Stimulated activated naive CD8-positive, alpha-beta T cell treated with anti-CD3 and anti-CD28 coated beads, Interleukin-15, Interleukin-2, amounts not matched to agents 100 ng/mL and 50 ng/mL, for 24 hours (primary cell): ENCODE data around the gene GPR3.
"Not testable (repeated sequence)": the region's sequence is repeated elsewhere in the genome, so short reads cannot be mapped to it uniquely, and the experiment has no call there.

Source experiments
- H3K27ac Mint-ChIP-seq: one replicate; pipeline ENCODE4 v1.8.0; 2021; ENCODE audit warnings: mild to moderate bottlenecking, mixed read lengths
- H3K27me3 Mint-ChIP-seq: one replicate; pipeline ENCODE4 v1.8.0; 2021; ENCODE audit warnings: mixed read lengths
- H3K36me3 Mint-ChIP-seq: one replicate; pipeline ENCODE4 v1.8.0; 2021; ENCODE audit warnings: low read depth, mixed read lengths
- H3K4me1 Mint-ChIP-seq: one replicate; pipeline ENCODE4 v1.8.0; 2021; ENCODE audit warnings: low read depth, mixed read lengths
- H3K4me3 Mint-ChIP-seq: one replicate; pipeline ENCODE4 v1.8.0; 2021; ENCODE audit warnings: mild to moderate bottlenecking, mixed read lengths
- H3K9me3 Mint-ChIP-seq: one replicate; pipeline ENCODE4 v1.8.0; 2021; ENCODE audit warnings: mixed read lengths

Gene GPR3

DNA sequence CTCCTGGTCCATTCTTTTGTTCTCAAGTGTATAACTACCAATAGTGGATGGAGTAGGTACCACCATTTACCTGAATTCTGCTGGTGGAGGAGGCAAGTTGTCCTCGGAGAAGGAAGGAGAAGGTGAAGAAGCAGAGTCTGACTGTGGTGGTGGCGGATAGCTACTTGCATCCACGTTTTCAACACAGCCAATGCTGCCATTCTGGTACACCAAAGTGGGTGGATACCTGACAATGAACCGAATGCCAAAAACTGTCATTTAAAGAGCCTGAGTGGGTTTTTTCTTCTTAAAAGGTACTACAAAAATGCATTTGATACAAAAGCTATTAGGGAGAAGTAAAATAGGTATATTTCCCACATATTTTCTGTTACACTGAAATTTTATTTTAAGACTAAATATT is 20.1 kb downstream of the GPR3 start:
- H3K36me3 Mint-ChIP-seq = peaks cover 66% of the 10 kb centered on the region
- no peak overlapping the region for H3K27ac Mint-ChIP-seq
- H3K4me3 Mint-ChIP-seq = no peak overlapping the region

DNA sequence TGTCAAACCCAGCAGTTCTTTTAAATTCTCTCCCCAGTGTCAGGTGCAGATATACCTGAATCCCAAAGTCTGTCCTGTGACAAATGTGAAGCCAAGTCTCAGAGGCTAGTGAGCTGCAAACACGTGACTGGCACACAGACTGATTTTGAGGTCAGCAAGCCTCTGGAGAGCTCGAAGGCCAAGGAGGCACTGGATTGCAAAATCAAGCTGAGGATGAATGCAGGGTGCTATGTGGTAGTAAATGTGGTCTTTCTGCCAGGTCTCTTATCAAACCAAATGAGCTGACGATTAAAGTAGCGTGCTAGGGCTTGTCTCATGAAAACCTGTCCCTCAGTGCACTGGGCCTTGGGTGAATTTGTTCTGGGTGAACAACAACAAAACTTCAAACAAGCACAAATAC is 20.6 kb downstream of the GPR3 start:
- no peak overlapping the region for H3K27ac Mint-ChIP-seq
- H3K36me3 Mint-ChIP-seq = peaks cover 69% of the 10 kb centered on the region

More for the DNA sequence above, 20.1 kb downstream of the GPR3 start:
- H3K4me1 Mint-ChIP-seq = peaks cover 17% of the 10 kb centered on the region
- H3K27me3 Mint-ChIP-seq = no peaks in the 10 kb centered on the region
- no peaks in the 10 kb centered on the region for H3K9me3 Mint-ChIP-seq

DNA sequence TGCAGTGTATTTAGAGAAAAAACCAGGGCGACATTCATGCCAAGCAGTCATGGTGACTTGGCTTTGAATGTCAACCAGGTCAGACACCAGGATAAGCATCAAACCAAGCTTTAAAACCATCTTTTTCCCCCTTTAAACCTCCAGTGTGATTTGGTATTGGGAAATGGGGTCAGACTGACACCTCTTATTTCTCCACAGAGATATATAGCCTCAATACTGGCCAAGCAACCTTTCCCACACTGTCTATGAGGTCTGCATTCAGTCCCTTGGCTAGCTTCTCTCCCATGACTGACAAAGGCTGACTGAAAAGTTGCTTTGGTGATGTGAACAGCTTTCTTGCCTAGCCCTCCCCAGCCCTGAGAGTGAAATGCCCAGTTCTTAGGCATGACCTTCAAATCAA is 21.7 kb downstream of the GPR3 start:
- Mint-ChIP-seq H3K27ac (no peak overlapping the region), H3K4me3 (no peak overlapping the region), H3K27me3 (no peaks in the 10 kb centered on the region), H3K9me3 (no peaks in the 10 kb centered on the region), H3K36me3 (peaks cover 80% of the 10 kb centered on the region), H3K4me1 (peaks cover 33% of the 10 kb centered on the region)

More for the DNA sequence above, 20.6 kb downstream of the GPR3 start:
- peaks cover 22% of the 10 kb centered on the region for H3K4me1 Mint-ChIP-seq
- H3K27me3 Mint-ChIP-seq = no peaks in the 10 kb centered on the region
- H3K9me3 Mint-ChIP-seq = no peaks in the 10 kb centered on the region
- no peak overlapping the region for H3K4me3 Mint-ChIP-seq

DNA sequence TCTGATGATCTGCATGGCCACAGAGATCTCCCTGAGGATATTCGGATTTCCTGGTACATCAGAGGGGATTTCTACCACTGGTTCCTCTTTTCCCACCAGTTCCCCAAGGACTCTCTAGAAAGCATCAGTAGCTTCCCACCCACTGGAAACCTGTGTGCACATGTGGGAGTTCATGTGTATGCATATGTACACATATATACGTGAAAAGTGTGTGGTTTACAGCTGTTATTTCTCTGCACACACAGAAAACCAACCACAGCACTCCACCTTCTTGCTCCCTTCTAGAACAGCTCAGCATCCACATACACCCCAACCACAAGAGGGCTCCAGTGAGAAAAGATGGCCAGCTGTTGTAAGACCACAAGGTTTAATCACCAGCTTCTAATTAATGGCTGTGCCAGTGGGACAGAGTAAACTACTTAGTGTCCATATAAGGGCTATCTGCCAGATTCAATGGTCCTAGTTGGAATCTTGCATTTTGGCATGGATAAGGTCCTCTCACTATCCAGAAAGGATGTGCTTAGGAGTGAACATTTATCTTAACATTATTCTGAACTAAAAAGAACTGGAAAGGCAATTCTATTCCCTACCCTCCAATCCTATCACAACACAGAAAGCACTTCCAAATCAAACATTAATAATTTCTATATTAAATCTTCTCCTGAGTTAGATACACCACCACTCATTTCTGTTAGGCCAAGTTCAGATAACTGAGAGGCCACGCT is 24.1 kb downstream of the GPR3 start:
- no peaks in the 10 kb centered on the region for H3K27me3 Mint-ChIP-seq
- H3K9me3 Mint-ChIP-seq = no peaks in the 10 kb centered on the region
- H3K27ac Mint-ChIP-seq = peak overlapping the region; percentile 34
- peaks cover 68% of the 10 kb centered on the region for H3K36me3 Mint-ChIP-seq
- peaks cover 47% of the 10 kb centered on the region for H3K4me1 Mint-ChIP-seq
- H3K4me3 Mint-ChIP-seq = no peak overlapping the region

DNA sequence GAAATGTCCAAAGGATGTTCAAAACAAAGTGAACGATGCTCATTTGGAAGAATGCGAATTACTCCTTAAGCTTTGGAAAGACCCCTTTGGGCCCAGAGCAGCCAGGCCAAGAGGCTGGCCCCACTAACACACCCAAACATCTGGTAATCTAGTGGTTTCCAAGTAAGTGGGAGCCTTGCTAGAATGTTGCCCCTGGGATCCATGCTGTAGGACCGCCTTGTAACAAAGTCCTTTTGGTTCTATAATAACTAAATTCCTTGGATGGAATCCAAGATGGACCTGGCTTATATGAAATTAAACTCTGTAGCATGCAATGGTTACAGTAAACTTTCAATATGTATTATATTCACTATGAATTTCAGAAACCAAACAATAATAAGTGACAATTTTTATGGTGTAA is 25.3 kb downstream of the GPR3 start:
- H3K4me3 Mint-ChIP-seq = no peak overlapping the region
- peaks cover 68% of the 10 kb centered on the region for H3K36me3 Mint-ChIP-seq
- peaks cover 57% of the 10 kb centered on the region for H3K4me1 Mint-ChIP-seq
- H3K27ac Mint-ChIP-seq = peak overlapping the region; percentile 84
- no peaks in the 10 kb centered on the region for H3K9me3 Mint-ChIP-seq
- H3K27me3 Mint-ChIP-seq = no peaks in the 10 kb centered on the region

DNA sequence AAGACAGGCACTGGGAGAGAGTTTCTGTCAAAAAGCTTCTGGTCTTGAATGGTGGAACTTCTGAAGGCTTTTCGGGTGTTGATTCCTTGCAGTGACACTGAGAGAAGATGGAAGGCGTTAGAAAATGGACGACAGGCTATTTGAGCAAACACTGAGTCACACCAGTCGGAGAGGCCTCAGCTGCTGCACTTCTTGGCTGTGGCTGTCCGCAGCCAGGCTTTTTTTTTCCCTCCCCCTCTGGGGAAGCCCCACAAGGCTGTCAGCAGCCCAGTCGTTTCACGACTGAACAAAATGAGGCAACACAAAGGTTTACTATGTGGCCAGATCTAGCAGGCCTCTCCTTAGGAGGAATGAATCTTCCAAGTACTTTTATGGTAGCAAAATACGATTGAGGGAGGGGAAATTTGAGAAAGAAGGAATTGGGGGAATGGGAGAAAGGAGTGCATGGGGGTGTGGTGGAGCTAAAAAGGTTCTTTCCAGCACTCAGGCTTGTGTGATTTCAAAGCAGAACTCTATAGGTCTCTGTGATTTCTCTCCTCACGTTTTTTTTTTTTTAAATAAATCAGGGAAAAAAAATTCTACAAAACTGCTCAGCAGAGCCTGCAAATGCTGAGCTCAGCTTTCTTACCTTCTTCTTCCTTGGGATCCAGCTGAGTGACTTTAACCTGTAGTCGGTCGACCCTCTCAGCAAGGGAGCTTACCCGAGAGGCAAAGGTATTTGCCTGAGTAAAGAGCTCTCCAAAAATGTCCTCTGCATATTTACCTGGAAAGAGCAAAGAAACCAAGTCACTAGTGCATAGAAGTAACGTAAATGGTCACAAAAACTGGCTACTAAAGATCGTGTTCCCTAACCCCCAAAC is 26.1 kb downstream of the GPR3 start:
- H3K4me1 Mint-ChIP-seq = peaks cover 62% of the 10 kb centered on the region
- H3K9me3 Mint-ChIP-seq = no peaks in the 10 kb centered on the region
- peak overlapping the region; percentile 37 for H3K4me3 Mint-ChIP-seq
- no peaks in the 10 kb centered on the region for H3K27me3 Mint-ChIP-seq
- H3K27ac Mint-ChIP-seq = peak overlapping the region; percentile 84
- H3K36me3 Mint-ChIP-seq = peaks cover 60% of the 10 kb centered on the region

DNA sequence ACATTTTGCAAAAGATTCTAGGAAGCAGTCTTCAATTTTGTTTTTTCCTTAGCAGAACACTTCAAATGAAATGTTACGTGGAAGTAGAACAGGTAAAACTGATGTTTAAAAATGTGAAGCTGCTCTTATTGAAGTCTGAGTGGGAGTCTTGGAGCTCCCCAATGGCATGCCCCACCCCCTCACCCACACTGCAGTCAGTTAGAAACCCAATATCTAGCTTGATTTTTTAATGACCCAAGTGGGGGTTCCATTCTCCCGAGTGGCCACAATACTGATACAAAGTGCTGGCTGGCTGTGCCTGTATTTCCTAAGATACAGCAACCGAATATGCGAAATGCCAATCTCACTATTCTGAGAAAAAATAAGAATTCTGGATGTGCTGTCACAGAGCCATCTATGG is 31.3 kb downstream of the GPR3 start:
- Mint-ChIP-seq H3K36me3 (peaks cover 35% of the 10 kb centered on the region), H3K27ac (peak overlapping the region; percentile 0), H3K9me3 (no peaks in the 10 kb centered on the region), H3K4me3 (no peak overlapping the region), H3K27me3 (no peaks in the 10 kb centered on the region), H3K4me1 (peaks cover 74% of the 10 kb centered on the region)

DNA sequence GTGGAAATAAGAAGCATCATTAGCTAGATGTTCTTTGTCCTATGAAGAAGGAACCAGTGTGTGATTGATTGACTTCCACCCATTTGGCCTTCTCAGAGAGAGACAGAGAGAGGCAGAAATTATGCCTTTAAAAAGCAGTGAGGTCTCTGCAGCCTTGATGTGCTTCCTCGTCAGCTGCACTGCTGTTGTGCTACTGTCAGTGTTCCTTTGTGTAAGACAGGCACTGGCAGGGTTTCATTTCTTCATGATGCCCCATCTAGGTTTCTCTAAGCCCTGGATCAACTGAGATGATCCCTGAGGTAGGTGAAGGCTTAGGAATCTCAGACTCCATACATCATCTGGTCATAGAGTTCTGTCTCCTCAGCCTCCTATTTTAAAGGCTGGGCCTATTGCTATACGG is 34.9 kb downstream of the GPR3 start:
- H3K27ac Mint-ChIP-seq = peak overlapping the region; percentile 92
- no peaks in the 10 kb centered on the region for H3K27me3 Mint-ChIP-seq
- no peaks in the 10 kb centered on the region for H3K9me3 Mint-ChIP-seq
- peak overlapping the region; percentile 20 for H3K4me3 Mint-ChIP-seq
- H3K36me3 Mint-ChIP-seq = peaks cover 31% of the 10 kb centered on the region
- peaks cover 85% of the 10 kb centered on the region for H3K4me1 Mint-ChIP-seq

DNA sequence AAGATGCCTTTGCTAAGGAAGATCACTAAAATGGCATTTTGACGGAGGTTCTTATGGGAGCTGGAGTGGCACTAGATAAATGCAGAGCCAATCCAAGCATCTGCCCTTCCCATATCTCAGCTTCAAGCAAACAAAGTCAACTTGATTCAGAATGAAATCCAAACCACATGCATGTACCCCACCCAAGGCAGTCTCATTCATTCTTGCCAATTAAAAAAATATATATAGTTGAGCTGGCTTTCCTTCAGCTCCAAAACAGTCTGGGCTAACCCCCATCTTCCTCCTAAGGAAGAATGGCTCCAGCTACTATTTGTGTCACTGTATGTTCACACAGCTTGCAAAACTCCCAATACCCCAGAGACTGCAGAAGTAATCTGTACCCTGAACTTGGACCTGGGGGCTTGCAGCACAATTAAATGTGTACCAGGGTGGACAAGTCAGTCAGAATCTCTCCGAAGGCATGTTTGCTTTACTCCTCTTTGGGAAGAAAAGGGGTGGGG is 35.4 kb downstream of the GPR3 start:
- peaks cover 82% of the 10 kb centered on the region for H3K4me1 Mint-ChIP-seq
- H3K36me3 Mint-ChIP-seq = peaks cover 28% of the 10 kb centered on the region
- no peaks in the 10 kb centered on the region for H3K9me3 Mint-ChIP-seq
- H3K27me3 Mint-ChIP-seq = no peaks in the 10 kb centered on the region
- H3K4me3 Mint-ChIP-seq = peak overlapping the region; percentile 81
- peak overlapping the region; percentile 92 for H3K27ac Mint-ChIP-seq

DNA sequence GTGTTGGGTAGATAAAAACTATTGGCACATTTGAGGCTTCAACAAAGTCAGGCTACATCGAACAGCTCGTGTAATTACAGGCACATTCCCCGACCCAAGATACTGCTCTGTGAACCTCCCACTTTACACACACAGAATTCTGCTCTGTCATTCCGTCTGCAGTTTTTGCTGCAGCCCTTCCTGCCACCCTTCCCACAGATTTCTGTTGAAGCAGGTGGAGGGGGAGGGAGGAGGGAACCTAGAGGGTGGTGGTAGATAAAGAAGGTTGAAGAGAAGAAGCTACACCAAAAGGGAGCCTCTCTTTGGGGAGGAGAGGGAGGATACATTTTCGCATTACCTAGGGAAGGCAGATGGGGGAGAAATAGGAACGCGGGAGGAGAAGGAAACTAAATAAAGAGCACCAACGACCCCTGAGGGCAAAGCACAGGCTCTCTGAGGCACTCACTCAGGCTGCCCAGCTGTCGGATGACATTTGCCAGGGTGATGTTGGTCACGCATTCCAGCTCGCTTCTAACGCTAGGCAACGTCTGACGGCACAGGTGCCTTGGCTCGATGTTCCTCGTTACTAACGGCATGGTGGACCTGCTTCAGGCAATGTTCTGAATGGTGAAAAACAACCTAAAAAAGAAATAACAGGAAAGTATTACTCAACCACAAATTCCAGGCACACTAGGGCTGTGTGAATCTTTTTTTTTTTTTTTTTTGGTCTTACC is 36.0 kb downstream of the GPR3 start:
- H3K27ac Mint-ChIP-seq = peak overlapping the region; percentile 92
- peaks cover 28% of the 10 kb centered on the region for H3K36me3 Mint-ChIP-seq
- no peaks in the 10 kb centered on the region for H3K9me3 Mint-ChIP-seq

DNA sequence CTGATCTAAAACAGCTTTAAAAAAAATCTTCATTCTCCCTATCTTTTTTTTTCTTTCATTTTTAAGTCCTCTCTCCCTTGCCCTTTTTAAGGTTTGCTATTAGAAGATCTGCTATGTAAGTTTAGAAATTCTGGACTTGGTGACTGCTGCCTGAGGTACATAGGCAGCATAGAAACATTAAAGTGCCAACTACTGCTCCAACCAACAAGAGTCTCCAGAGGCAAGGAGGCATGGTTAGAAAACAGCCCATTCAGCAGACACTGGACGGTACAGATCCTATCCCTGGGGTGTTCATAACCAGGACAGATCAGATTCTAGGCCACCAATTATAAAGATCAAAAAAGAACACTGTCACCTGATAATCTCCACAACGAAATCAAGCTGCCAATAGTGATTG is 36.6 kb downstream of the GPR3 start:
- Mint-ChIP-seq H3K27me3 (no peaks in the 10 kb centered on the region), H3K4me1 (peaks cover 85% of the 10 kb centered on the region), H3K27ac (peak overlapping the region; percentile 92), H3K36me3 (peaks cover 28% of the 10 kb centered on the region), H3K4me3 (peak overlapping the region; percentile 81), H3K9me3 (no peaks in the 10 kb centered on the region)

More for the DNA sequence above, 36.0 kb downstream of the GPR3 start:
- Mint-ChIP-seq H3K4me3 (peak overlapping the region; percentile 81), H3K4me1 (peaks cover 85% of the 10 kb centered on the region), H3K27me3 (no peaks in the 10 kb centered on the region)

DNA sequence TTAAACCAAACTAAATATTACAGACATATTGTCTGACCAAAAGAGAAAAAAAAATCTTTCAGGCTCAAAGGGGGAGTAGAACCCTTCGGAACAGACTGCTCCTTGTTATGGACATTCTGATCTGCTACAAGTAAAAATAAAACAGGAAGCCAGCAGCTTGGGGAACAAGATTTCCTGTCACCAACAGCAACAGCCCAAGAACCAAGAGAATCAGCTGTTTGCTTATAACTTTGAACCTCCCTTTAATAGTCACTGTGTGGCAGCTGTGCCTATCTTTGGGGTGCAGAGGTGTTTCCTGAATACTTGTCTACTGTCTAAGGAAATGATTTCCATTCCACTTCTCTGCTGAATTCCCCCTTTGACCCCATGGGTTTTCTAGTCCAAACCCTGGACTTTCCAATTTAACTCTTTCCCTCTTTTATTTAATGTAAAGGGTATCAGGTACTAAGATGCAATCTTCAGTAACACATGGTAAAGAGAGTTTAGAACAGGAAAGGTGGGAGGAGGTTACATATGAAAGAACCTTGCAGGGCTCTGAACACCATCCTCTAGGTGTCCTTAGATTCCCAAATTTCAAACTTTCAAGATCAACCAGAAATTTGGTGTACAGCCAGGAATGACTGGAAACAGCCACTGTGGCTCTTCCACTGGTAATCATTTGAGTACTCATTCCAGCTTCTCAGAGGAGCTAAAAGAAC is 38.6 kb downstream of the GPR3 start:
- H3K4me3 Mint-ChIP-seq = no peak overlapping the region
- peaks cover 20% of the 10 kb centered on the region for H3K36me3 Mint-ChIP-seq

DNA sequence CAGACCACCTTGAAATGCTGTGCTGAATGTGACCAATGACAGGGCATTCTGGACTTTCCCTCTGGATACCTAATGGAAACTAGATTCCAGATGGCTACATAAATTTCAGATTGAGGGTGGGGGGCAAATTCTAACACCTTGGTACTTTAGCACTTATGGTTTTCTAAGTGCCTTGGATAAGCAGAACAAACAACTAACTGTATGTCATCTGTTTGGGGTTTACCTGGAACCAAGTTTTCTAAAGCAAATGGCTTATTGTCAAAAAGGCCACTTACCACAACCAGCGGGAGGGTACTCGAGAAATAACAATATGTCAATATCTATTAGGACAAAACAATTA is 39.1 kb downstream of the GPR3 start:
- no peaks in the 10 kb centered on the region for H3K27me3 Mint-ChIP-seq
- peaks cover 95% of the 10 kb centered on the region for H3K4me1 Mint-ChIP-seq
- H3K27ac Mint-ChIP-seq = peak overlapping the region; percentile 77
- peaks cover 17% of the 10 kb centered on the region for H3K36me3 Mint-ChIP-seq
- no peak overlapping the region for H3K4me3 Mint-ChIP-seq
- no peaks in the 10 kb centered on the region for H3K9me3 Mint-ChIP-seq

More for the DNA sequence above, 38.6 kb downstream of the GPR3 start:
- peak overlapping the region; percentile 77 for H3K27ac Mint-ChIP-seq
- peaks cover 92% of the 10 kb centered on the region for H3K4me1 Mint-ChIP-seq
- H3K9me3 Mint-ChIP-seq = no peaks in the 10 kb centered on the region
- H3K27me3 Mint-ChIP-seq = no peaks in the 10 kb centered on the region

DNA sequence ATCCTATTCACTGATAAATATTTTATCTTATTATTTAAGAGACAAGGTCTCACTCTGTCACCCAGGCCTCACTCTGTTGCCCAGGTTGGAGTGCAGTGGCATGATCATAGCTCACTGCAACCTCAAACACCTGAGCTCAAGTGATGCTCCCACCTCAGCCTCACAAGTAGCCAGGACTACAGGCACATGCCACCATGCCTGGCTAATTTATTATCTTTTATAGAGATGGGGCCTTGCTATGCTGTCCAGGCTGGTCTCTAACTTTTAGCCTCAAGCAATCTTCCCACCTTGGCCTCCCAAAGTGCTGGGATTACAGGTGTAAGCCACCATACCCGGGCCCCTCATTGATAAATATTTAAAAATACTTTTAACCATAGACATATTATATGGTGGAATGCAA is 40.3 kb downstream of the GPR3 start:
- peaks cover 96% of the 10 kb centered on the region for H3K4me1 Mint-ChIP-seq
- H3K4me3 Mint-ChIP-seq, H3K27me3 Mint-ChIP-seq, H3K9me3 Mint-ChIP-seq, H3K27ac Mint-ChIP-seq: not testable (repeated sequence)
- H3K36me3 Mint-ChIP-seq = peaks cover 10% of the 10 kb centered on the region
